ENCODE results near the gene ASCC3.
"Not testable (repeated sequence)": the region's sequence is repeated elsewhere in the genome, so short reads cannot be mapped to it uniquely, and the experiment has no call there.

Gene ASCC3

GRCh38 chr6:100763617-100764241 is 117.4 kb downstream of the ASCC3 start:
- H3K36me3 ChIP-seq: no peaks in the 10 kb centered on the region
- no peaks in the 10 kb centered on the region for H3K9me3 ChIP-seq
- H3K27ac ChIP-seq: no peak overlapping the region
- no peaks in the 10 kb centered on the region for H3K27me3 ChIP-seq
- no peak overlapping the region for H3K4me3 ChIP-seq (ENCODE audit: low read depth in 1 of 2, low read length in 1 of 2)
- no peak for TF ChIP-seq CTCF (IDR thresholded peaks at IDR 0.05)
- H3K4me1 ChIP-seq (ENCODE audit: control insufficient read depth in 1 of 2, insufficient read depth in 1 of 2, low read depth in 1 of 2, low read length in 1 of 2): no peaks in the 10 kb centered on the region

- H3K4me1 ChIP-seq (ENCODE audit: control insufficient read depth in 1 of 2, insufficient read depth in 1 of 2, low read depth in 1 of 2, low read length in 1 of 2): no peaks in the 10 kb centered on the region
- no peaks in the 10 kb centered on the region for H3K27me3 ChIP-seq
- H3K4me3 ChIP-seq (ENCODE audit: low read depth in 1 of 2, low read length in 1 of 2): no peak overlapping the region
- no peak for TF ChIP-seq CTCF (IDR thresholded peaks at IDR 0.05)
- H3K27ac ChIP-seq: no peak overlapping the region
- H3K36me3 ChIP-seq: no peaks in the 10 kb centered on the region
- no peaks in the 10 kb centered on the region for H3K9me3 ChIP-seq
Observed at GRCh38 chr6:100761841-100762240, 119.3 kb downstream of the ASCC3 start.

DNA sequence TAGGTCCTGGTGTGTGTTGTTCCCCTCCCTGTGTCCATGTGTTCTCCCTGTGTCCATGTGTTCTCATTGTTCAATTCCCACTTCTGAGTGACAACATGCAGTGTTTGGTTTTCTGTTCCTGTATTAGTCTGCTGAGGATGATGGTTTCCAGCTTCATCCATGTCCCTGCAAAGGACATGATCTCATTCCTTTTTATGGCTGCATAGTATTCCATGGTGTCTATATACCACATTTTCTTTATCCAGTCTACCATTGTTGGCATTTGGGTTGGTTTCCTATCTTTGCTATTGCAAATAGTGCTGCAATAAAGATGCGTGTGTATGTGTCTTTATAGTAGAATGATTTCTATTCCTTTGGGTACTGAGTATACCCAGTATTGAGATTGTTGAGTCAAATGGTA is 122.7 kb downstream of the ASCC3 start:
- not testable (repeated sequence) for H3K4me1 ChIP-seq (ENCODE audit: control insufficient read depth in 1 of 2, insufficient read depth in 1 of 2, low read depth in 1 of 2, low read length in 1 of 2); H3K9me3 ChIP-seq; H3K27me3 ChIP-seq; H3K36me3 ChIP-seq; H3K4me3 ChIP-seq (ENCODE audit: low read depth in 1 of 2, low read length in 1 of 2); H3K27ac ChIP-seq

GRCh38 chr6:100753421-100753820 is 127.7 kb downstream of the ASCC3 start:
- Histone ChIP-seq H3K4me3 (ENCODE audit: low read depth in 1 of 2, low read length in 1 of 2) (no peak overlapping the region), H3K4me1 (ENCODE audit: control insufficient read depth in 1 of 2, insufficient read depth in 1 of 2, low read depth in 1 of 2, low read length in 1 of 2) (no peaks in the 10 kb centered on the region), H3K9me3 (no peaks in the 10 kb centered on the region), H3K27me3 (no peaks in the 10 kb centered on the region), H3K27ac (no peak overlapping the region), H3K36me3 (no peaks in the 10 kb centered on the region)
- no peak for TF ChIP-seq CTCF (IDR thresholded peaks at IDR 0.05)

- Histone ChIP-seq H3K4me3 (ENCODE audit: low read depth in 1 of 2, low read length in 1 of 2) (no peak overlapping the region), H3K9me3 (no peaks in the 10 kb centered on the region), H3K27me3 (no peaks in the 10 kb centered on the region), H3K36me3 (no peaks in the 10 kb centered on the region), H3K4me1 (ENCODE audit: control insufficient read depth in 1 of 2, insufficient read depth in 1 of 2, low read depth in 1 of 2, low read length in 1 of 2) (no peaks in the 10 kb centered on the region), H3K27ac (no peak overlapping the region)
- no peak for TF ChIP-seq CTCF (IDR thresholded peaks at IDR 0.05)
Observed at GRCh38 chr6:100751590-100751989, 129.5 kb downstream of the ASCC3 start.

DNA sequence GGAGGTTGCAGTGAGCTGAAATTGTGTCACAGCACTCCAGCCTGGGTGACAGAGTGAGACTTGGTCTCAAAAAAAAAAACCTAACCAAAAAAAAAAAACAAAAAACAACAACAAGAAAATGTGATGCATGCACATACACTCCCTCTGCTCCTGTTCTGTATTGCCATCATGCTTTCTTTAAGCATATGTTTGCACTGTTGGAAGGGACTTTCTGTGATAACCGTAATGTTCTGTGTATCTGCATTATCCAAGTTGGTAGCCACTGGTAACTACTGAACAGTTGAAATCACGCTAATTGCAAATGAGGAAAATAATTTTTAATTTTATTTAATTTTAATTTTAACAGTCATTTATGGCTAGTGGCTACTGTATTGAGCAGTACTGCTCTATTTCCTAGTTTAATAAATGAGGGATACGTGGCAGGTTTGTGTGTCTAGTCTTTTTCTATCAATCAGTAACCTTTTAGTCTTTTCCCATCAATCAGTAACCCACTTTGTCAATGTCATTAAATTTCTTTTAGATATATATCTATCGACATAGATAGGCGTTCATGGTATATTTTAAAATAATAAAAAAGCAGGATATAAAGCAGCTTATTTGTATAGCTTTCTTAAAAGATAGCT is 135.6 kb downstream of the ASCC3 start:
- Histone ChIP-seq H3K27me3 (no peaks in the 10 kb centered on the region), H3K36me3 (no peaks in the 10 kb centered on the region), H3K4me3 (ENCODE audit: low read depth in 1 of 2, low read length in 1 of 2) (no peak overlapping the region), H3K4me1 (ENCODE audit: control insufficient read depth in 1 of 2, insufficient read depth in 1 of 2, low read depth in 1 of 2, low read length in 1 of 2) (no peaks in the 10 kb centered on the region), H3K9me3 (no peaks in the 10 kb centered on the region), H3K27ac (no peak overlapping the region)
- TF ChIP-seq CTCF (IDR thresholded peaks at IDR 0.05): no peak
